ENCODE measurements around the gene TMEM201. TPM values are rescaled to one million over a fixed set of nuclear protein-coding genes. Genes with fewer than 3 reads are reported as not detected.
"Not testable (repeated sequence)": the region's sequence is repeated elsewhere in the genome, so short reads cannot be mapped to it uniquely, and the experiment has no call there.

Gene TMEM201
- total RNA-seq, 1 donor from 2014 or later: 14.4 TPM

DNA sequence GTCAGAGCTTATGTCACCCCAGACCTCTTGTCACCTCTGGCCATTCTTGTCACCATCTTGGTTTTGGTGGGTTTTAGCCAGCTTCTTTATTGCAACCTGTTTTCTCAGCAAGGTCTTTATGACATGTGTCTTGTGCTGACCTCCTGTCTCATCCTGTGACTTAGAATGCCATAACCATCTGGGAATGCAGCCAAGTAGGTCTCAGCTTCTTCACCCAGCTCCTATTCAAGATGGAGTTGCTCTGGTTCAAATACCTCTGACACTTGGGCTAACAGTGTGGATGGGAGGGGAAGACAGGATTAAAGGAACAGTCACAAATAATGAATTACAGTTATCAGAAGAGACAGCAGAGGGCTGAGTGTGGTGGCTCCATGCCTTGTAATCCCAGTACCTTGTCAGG lies 32.3 kb downstream of the TMEM201 start:
- DNase-seq: no peak

DNA sequence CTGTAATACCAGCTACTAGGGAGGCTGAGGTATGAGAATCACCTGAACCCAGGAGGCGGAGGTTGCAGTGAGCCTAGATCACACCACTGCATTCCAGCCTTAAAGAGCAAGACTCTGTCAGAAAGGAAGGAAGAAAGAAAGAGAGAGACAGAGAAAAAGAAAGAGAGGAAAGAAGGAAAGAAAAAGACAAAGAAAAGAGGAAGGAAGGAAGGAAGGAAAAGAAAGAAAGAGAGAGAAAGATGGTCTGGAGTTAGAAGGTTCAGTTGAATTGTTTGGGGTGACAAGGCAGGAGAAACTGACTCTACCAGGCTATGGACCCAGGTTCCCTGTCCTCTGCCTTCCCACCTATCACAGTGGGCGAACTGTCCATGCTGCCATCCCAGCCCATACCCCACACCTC lies 35.4 kb downstream of the TMEM201 start:
- DNase-seq: no peak

DNA sequence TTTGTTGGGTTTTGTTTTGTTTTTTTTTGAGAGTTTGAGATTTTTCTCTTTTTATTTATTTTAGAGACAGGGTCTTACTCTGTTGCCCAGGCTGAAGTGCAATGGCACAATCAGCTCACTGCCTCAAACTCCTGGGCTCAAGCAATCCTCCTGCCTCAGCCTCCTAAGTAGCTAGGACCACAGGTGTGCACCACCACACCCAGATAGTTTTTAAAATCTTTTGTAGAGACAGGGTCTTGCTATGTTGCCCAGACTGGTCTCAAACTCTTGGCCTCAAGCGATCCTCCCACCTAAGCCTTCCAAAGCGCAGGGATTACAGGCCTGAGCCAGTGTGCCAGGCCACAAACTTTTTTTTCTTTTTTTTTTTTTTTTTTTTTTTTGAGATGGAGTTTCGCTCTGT lies 36.3 kb downstream of the TMEM201 start:
- not testable (repeated sequence) for DNase-seq

DNA sequence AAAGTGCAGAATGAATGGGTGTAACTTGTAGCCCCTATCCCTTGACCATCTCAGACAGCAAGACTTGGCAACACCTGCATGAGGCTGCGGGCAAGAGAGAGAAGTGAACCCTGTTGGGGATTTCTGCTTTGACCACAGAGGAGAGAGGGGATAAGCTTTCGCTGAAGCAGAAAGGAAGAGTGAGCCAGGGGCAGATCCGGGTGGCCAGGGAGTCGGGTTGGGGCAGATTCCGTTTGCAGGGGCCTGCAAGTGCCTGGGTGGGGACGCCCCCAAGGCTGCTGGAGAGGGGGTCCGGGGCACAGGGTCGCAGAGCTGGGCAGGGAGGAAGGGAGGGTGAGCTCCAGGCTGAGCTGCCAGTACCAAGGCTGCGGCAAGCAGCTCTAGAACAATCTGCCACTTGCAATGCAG lies 37.5 kb downstream of the TMEM201 start:
- DNase-seq: no peak

DNA sequence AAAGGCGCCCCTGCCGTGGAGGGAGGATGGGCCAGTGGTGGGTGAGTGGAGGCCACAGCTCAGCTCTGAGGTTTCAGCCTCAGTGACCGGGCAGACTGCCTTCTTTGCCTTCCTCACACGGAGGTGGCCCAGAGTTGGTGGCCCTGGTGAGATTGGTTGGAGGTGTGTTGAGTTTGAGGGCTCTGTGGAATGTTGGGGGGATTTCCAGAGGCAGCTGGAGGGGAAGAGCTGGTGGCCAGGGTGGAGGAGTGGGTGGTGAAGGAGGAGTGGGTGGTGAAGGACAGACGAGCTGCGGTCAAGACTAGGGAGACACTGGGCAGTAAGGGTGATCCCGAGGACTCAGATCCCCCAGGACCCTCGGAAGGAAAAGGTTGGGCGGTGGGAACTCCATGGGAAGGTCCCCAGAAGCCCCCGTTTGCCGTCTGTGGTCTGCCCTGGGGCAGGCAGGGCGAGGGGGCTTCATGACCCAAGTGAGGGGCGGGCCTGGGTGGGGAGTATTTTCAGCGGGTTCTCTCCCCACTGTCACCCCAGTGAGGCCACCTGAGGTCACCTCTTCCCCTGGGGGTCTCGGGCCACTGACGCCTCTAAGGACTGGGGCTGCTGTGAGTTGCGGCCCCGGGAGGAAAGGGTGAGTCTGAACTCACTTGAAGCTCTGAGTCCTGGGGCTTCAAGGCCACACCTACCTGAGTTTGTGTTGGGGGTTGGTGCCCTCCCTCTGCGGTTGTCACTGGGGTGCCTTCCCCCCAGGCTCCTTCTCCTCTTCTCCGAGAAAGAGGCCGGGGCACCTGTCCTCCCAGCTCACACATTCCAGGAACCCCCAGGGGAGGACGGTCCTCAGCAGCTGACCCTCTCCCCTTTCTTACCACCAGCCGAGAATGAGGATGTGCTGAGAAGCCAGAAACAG lies 40.1 kb downstream of the TMEM201 start:
- no peak for DNase-seq

DNA sequence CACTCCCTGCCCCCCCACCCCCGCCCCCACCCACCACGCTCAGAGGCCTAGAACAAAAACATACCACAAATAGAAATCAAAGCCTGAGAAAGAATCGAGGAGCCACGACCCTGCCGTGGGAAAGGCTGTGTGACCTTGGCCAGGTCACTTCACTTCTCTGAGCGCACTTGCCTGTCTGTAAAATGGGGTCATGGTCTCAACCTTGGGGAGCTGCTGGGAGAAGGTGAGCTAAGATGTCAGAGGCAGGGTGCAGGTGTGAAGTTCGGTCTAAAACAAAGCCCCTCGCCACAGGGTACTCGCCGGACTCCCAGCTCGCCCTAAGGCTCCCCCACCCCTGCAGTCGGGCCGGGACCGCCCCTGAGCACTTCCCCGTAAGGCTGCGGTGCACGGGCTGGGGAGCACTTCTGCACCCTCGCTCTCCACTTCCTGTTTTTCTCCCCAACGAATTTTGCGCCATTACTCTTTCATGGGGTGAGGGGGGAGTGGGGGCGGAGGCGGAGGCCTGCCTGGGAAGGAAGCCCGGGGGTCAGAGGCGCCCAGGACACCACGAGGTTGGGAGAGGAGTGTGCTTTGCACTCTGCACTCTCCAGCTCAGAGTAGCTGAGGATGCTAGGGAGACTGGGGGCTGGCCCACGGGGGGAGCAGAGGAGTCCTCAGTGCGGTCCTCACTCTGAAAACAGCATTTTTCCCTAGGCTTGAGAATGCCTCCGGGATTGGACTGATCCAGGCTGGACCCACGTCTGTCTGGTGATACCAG lies 40.9 kb downstream of the TMEM201 start:
- no peak for DNase-seq

DNA sequence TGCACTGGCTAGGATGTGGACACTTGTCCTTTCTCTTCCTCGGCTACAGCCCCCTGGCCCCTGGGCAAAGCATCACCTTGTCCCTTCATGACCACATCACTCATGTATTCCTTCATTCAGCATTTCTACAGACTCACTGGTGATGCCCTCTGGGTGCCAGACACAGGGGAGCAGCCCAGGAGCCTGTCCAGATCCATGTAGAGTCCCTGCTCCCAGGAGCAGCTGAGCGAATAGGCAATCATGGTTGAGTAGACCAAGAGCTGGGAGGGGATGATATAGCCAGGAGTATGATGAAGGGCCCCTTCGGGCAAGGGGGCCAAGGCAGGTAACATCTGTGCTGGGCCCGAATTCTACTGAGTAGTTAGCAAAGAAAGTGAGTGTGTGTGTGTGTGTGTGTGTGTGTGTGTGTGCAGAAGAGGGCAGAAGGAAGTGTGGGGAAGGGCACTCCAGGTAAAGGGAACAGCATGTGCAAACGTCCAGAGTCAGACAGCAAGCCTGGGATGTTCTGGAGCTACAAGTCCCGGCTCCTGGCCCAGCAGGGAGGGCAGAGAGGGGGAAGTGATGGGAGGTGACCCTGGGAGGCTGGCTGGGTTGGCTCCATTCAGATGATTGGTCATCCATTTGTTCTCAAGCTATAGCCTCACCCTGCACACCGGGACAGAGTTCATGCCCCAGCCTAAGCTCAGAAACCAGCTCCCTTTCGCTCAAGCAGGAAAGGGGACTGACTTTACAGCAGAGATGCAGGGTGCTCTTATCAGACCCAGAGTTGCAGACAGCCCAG lies 41.8 kb downstream of the TMEM201 start:
- no peak for DNase-seq

DNA sequence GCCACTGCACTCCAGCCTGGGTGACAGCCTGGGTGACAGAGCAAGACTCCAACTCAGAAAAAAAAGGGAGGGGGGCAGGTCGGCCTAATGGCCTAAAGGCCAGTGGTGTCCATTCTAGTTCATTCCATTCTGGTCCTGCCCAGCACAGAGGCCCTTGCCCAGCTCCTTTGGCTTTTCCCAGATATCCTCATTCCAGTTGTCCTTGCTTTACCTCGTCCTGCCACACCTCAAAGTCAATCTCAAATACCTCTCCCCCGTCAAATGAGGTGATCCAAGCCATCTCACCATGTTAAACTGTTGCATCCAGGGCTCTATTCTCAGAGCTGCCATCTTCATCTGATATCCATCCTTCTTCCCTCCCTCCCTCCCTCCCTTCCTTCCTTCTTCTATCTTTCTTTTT lies 42.9 kb downstream of the TMEM201 start:
- DNase-seq: no peak

DNA sequence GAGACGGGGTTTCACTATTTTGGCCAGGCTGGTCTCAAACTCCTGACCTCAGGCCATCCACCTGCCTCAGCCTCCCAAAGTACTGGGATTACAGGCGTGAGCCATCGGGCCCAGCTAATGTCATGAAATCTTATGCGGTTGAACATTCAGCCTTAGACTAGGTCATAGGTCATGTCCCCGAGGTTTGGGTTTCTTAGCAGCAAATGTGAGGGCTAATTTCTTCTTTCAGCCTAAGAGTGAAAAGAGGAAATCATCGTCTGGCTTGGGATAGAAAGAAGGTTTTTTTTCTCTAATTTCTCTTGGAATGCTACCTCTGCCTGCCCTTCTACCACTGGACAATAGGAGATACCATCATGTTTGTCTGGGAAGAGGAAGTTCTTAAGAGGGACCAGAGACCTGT lies 44.8 kb downstream of the TMEM201 start:
- no peak for DNase-seq

DNA sequence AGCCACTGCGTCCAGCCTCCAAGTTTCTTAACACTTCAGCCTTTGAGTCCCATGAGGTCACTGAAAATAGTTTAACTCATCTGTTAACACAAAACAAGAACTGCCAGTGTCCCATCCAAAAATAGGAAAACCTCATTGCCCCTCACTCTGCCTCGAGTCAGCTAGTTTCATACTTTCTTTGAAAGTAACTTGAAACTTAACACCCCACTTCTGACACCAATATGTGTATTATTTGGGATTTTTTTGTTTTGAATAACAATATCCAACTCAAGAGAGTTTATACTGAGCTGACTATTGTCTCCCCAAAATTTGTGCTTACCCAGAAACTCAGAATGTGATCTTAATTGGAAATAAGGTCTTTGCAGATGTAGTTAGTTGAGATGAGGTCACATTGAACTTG lies 45.9 kb downstream of the TMEM201 start:
- no peak for DNase-seq

DNA sequence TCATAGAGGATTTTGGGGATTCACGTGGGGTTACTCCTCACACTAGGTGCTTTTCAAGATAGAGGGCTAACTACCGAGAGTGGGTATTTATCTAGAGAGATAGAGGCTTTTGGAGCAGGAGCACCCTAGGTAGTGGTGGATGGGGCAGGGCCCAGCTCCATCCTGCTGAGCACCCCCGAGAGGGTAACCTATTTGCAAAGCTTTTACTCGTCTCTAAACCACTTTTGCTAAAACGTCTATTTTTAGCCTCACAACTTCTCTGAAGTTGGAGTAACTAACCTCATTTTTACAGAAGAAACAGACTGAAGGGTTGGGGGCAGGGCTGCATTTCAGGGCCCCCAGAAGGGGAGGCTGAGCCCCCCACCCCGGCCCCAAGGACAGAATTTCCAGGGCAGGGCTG lies 50.5 kb downstream of the TMEM201 start:
- DNase-seq: no peak

DNA sequence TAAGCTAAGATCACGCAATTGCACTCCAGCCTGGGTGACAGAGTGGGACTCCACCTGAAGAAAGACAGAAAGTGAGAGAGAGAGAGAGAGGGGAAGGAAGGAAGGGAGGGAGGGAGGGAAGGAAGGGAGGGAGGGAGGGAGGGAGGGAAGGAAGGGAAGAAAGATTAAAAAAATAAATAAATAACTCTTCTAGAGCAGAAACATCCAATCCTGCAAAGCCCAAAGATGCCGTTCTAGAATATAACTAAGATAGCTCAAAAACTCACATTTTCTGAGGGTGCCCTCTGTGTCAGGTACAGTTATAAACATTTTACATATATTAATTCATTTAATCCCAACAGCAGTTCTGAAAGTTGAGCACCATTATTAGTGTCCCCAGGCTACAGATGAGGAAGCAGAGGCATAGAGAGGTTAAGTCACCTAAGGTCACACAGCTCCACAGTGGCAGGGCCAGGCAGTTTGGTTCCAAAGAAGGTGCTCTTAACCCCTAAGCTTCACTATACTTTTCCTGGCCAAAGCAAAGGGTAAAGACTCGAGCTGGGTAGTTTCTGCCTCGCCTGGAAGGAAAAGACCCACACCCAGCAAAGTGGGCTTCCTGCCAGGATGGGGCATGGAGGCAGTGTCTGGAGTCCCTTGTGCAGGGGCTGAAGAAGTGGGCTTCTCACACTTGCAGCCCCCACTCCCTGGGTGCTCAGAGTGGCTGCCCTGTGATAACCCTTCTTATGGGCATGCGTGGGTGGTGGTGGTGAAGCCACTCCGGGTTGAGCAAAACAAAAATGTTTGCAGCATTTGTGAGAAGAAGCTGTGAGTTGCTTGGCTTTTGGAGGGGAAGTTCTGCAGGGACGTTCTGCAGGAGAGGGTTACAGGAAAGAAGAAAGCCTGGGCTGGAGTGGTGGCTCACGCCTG lies 54.9 kb downstream of the TMEM201 start:
- no peak for DNase-seq

DNA sequence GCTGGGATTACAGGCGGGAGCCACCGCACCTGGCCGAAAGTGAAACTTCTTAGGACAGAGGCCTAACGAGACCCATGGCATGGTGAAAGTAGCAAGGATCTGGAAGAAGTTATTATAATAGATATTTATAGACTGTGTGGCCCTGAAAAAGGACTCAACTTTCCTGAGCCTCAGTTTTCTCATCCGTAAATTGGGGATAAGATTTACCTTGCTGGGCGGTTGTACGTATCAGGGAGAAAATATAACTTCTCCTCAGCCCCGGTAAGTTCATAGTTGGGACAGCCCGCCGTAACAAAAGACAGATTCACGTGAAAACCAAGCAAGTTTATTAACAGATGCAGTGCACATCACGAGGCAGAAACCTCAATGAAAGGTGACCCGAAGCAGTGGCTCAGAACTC lies 57.3 kb downstream of the TMEM201 start:
- DNase-seq: no peak

DNA sequence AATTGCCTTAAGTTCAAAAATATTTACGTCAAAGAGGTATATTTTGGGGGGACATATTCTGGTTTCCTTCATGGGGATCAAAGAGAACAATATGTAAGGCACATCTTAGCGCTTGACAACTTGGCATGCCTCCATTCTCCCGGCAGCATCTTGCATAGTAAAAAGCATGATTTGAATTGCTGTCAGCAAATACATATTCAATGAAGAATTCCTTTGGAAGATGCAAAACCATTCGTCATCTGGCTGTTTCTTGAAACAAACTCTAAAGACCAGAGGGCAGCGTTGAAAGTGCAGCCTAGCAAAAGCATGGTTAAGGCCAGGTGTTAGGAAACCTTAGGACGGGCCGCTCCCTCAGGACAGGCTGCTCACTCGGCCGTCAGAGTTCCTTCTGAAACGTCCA lies 59.5 kb downstream of the TMEM201 start:
- peak; percentile 45 for DNase-seq

DNA sequence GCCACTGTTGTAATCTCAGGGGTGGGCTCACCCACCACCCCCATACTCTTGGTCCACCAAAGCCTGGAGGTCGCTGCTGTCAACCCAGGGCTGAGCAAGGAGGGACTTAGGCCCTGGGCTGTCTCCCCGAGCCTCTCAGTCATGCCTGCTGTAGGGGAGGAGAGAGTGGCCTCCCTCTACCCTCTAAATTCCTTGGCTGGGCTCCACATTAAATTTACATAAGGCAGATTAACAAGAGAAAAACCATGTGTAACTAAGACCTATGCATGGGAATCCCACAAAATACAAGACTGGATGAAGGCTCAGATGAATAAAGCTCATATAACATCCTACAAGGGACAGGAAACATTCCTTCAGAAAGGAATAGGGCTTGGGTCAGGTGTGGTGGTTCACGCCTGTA lies 61.1 kb downstream of the TMEM201 start:
- no peak for DNase-seq

DNA sequence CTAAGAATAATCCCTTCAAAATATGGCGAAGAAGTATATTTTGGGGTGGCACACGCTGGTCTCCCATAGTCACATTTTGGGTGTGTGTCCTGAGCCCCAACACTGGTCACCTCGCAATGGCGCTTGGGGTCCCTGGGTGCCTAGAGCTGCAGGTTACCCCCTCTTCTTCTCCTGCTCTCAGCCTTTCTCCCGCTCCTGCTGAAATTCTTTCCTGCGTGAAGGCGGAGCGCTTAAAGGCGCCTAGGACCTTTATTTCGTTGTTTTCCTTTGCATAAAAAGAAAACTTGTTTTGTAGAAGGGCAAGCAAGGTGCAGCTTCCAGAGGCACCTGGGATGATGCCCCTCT lies 62.5 kb downstream of the TMEM201 start:
- no peak for DNase-seq

DNA sequence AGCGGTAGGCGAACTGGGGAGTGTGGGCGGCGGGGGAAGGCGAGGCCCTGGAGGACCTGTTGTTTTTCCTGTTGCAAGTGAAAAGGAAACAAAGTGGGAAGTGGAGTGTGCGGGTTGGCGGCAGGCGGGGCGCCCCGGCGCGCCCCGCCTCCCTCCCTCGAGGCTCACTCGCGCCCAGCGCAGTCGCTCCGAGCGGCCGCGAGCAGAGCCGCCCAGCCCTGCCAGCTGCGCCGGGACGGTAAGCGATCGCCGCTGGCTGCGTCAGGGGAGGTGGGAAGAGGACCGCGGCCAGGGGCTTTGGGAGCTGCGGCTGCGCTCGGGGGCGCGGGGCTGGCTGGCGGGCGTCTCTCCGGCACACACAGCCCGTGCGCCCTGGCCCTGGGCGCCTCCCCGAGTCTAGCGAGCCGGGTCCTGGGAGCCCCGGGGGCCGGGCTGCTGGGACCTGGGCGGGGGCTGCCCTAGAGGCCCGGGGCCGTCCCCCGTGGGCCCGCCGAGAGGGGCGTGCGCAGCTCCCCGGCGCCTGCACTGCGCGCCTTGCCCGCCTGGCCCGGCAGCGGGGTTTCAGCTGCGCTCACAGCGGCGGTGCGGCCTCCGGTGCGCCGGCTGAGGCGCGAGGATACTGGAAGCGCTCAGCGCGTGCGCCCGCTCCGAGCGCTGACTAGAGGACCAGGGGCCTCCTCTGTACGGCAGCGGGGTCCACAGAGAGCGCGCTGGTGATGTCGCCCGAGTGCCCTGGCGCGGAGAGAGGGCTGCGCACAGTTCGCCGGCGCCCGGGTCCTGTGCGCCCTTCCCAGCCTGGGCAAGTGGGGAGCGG lies 63.1 kb downstream of the TMEM201 start, which contains the start of gene PIK3CD:
Gene PIK3CD, plus strand, starts transcription at position 167 of the 814 bp plus-strand sequence. CDS start 58,725 bp downstream, outside the sequence.
- DNase-seq: peak; percentile 47

DNA sequence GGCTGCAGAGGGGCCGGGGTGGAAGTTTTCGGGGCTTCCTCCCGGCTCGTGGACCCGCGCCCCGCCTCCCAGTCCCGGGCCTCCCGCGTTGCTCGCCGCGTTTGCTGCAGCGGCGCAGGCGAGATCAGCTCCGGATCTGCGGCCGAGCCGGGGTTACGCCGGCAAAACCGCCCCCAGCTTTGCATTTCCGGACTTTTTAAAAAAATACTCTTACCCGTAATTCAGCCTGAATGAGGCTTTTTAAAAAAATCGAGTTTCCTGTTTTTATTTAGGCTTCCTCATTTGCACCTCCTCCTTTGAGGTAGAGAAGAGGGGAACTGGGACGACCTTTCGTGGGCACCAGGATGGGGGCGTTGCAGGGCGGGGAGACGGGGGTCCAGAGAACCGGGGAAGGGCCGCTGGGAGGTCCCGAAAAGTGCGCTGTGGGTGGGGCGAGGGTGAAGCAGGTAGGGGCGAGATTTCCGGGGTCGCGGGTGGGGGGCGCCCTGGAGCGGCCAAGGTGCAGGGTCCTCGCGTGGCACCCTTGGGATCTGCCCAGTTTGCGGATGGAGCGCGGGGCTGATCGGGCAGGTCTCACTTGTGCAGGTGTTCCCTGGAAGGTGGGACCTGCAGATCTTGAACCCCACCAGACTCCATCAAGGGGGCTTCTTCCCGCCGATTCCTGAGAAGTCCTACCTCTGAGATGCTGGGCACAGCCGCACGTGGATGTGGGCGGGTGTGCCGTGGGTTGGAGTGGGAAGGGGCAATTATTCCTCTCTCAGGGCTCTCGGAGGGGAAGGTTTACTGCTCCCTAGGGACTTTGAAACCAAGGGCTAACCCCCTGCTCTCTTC lies 63.9 kb downstream of the TMEM201 start:
- DNase-seq: no peak

DNA sequence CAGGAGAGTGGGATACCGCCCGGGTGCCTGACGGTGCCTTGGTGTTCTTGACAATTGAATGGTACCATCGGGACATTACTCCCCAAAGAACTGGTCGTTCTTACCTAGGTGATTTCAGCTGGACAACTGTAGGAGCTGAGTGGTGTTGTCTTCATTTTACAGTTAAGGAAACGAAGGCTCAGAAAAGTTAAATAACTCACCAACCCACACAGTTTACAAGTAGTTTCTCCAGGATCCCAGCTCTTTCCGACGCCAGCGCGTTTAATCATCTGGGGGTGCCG lies 64.4 kb downstream of the TMEM201 start:
- no peak for DNase-seq

DNA sequence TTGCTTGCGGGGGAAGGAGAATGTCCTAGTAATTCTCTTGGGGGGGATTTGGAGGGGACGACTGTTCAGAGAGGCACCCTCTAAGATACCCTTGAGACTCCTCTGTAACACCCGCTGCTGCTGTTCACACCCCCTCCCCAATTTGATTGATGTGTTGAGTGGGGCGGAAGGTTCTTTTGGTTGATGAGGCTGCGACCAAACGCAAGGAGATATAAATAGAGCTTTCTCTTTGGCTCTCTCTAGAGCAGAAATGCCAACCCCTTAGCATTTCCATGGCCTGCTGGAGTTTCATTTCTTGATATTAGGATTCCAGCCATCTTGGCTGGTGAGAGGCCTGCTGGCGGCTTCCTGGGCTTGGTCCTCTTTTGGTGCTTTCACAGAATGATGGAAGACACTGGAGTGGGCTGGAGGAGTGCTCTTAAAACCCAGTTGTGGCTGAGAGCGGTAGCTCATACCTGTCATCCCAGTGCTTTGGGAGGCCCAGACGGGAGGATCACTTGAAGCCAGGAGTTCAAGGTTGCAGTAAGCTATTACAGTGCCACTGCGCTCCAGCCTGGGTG lies 64.9 kb downstream of the TMEM201 start:
- no peak for DNase-seq

Measured in tongue (tissue), 2 donors.